B cell (primary cell): ENCODE measurements around the gene CNTN4.

ENCODE experiments used
- EZH2 ChIP-seq: IDR thresholded peaks from 2 replicates; pipeline ENCODE4 v1.6.1; 2012; ENCODE audit warnings: borderline replicate concordance, low read depth, mild to moderate bottlenecking, moderate library complexity, low read length; ENCODE audit not compliant: insufficient read depth, poor library complexity, severe bottlenecking
- TF ChIP-seq, protein P1 (sequence below): fragments of 200-600 bp; IDR thresholded peaks from one replicate; pipeline ENCODE4 v1.8.0; 2022; ENCODE audit warnings: antibody characterized with exemption, mild to moderate bottlenecking

DNA sequence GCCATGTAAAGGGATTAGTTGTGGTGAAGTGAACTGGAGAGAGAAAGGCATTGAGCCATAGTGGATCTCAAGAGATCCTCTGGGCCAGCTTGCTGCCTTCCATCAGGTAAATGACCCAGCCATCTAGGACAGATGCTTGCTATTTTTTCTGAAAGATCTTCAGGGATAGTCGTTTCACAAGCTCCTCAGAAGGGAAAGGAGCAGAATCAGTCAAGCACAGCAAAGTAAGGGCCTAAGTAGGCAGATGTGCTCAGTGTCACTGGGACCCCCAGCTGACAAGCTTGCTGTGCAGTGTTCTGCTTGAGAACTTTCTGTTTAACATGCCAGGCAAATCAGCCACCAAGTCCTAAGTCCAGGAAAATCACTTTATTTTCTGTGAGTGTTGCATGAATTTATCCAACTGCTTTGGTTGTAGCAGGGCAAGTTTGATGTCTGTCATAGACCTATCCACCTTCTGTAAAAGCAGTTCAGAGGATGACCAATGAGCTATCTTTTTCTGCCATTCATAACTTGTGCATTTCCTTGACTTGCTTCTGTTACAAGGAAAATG lies 691.7 kb downstream of the CNTN4 start:
- TF ChIP-seq, protein P1, sequence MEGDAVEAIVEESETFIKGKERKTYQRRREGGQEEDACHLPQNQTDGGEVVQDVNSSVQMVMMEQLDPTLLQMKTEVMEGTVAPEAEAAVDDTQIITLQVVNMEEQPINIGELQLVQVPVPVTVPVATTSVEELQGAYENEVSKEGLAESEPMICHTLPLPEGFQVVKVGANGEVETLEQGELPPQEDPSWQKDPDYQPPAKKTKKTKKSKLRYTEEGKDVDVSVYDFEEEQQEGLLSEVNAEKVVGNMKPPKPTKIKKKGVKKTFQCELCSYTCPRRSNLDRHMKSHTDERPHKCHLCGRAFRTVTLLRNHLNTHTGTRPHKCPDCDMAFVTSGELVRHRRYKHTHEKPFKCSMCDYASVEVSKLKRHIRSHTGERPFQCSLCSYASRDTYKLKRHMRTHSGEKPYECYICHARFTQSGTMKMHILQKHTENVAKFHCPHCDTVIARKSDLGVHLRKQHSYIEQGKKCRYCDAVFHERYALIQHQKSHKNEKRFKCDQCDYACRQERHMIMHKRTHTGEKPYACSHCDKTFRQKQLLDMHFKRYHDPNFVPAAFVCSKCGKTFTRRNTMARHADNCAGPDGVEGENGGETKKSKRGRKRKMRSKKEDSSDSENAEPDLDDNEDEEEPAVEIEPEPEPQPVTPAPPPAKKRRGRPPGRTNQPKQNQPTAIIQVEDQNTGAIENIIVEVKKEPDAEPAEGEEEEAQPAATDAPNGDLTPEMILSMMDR = no peak
- no peak for TF ChIP-seq EZH2
